Endothelial cell (in vitro differentiated cells): ENCODE data around the gene RASA1. TPM values are rescaled to one million over a fixed set of nuclear protein-coding genes. Genes with fewer than 3 reads are reported as not detected.

Experiments
- DNase-seq: peaks from one replicate; pipeline ENCODE4 v3.0.0; 2021; ENCODE audit warnings: low spot score
- H3K27ac Mint-ChIP-seq: one replicate; pipeline ENCODE4 v1.8.0; 2021; ENCODE audit warnings: mixed read lengths, inconsistent platforms; ENCODE audit not compliant: unreplicated experiment
- H3K27me3 Mint-ChIP-seq: one replicate; pipeline ENCODE4 v1.8.0; 2021; ENCODE audit warnings: mild to moderate bottlenecking, moderate library complexity, mixed read lengths, inconsistent platforms; ENCODE audit not compliant: unreplicated experiment
- H3K36me3 Mint-ChIP-seq: one replicate; pipeline ENCODE4 v1.8.0; 2021; ENCODE audit warnings: mild to moderate bottlenecking, low read depth, mixed read lengths, inconsistent platforms; ENCODE audit not compliant: unreplicated experiment
- H3K4me1 Mint-ChIP-seq: one replicate; pipeline ENCODE4 v1.8.0; 2021; ENCODE audit warnings: mild to moderate bottlenecking, mixed read lengths, inconsistent platforms; ENCODE audit not compliant: unreplicated experiment
- H3K4me3 Mint-ChIP-seq: one replicate; pipeline ENCODE4 v1.8.0; 2021; ENCODE audit warnings: mild to moderate bottlenecking, mixed read lengths, inconsistent platforms; ENCODE audit not compliant: unreplicated experiment
- H3K9me3 Mint-ChIP-seq: one replicate; pipeline ENCODE4 v1.8.0; 2021; ENCODE audit warnings: mixed read lengths, inconsistent platforms; ENCODE audit not compliant: unreplicated experiment
- total RNA-seq: library from RNA; stranded (reverse); fragmentation: NEBNext Ultra II Directional; extraction: Animal tissue kit (Norgen Biotek cat#: 25700); gene quantifications from one replicate; pipeline ENCODE4 v1.2.1, GENCODE V29; 2021; ENCODE audit not compliant: unreplicated experiment
- TF ChIP-seq, protein P1 (sequence below): fragments of 200-600 bp; sonication (generic); IDR thresholded peaks from one replicate; pipeline ENCODE4 v1.5.0; 2021; ENCODE audit warnings: antibody characterized with exemption; ENCODE audit not compliant: unreplicated experiment

Gene RASA1
- total RNA-seq, 1 donor from 2014 or later = 48.7 TPM

DNA sequence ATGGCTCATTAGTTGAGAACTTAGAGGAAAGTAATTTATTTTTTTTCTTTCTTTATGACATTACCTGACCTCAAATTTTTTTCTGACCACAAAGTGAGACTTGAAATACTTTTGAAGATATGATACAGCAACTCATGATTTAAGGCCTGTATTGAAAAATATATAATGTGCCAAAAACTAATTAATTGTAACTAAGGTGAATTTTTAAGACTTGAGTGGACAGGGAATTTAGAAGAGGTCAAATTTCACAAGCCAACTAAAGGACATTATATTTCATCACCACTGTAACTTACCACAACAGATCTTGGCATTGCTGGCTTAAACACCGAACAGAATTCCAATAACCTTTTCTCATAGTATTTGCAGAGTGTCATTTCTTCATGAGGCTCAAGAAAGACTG lies 143.2 kb downstream of the RASA1 start:
- TF ChIP-seq, protein P1, sequence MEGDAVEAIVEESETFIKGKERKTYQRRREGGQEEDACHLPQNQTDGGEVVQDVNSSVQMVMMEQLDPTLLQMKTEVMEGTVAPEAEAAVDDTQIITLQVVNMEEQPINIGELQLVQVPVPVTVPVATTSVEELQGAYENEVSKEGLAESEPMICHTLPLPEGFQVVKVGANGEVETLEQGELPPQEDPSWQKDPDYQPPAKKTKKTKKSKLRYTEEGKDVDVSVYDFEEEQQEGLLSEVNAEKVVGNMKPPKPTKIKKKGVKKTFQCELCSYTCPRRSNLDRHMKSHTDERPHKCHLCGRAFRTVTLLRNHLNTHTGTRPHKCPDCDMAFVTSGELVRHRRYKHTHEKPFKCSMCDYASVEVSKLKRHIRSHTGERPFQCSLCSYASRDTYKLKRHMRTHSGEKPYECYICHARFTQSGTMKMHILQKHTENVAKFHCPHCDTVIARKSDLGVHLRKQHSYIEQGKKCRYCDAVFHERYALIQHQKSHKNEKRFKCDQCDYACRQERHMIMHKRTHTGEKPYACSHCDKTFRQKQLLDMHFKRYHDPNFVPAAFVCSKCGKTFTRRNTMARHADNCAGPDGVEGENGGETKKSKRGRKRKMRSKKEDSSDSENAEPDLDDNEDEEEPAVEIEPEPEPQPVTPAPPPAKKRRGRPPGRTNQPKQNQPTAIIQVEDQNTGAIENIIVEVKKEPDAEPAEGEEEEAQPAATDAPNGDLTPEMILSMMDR = no peak
- peaks cover 37% of the 10 kb centered on the region for H3K36me3 Mint-ChIP-seq
- peak overlapping the region; percentile 74 for H3K27ac Mint-ChIP-seq
- peaks cover 40% of the 10 kb centered on the region for H3K4me1 Mint-ChIP-seq
- no peaks in the 10 kb centered on the region for H3K9me3 Mint-ChIP-seq
- DNase-seq = no peak
- H3K27me3 Mint-ChIP-seq = peaks cover 2% of the 10 kb centered on the region
- H3K4me3 Mint-ChIP-seq = peak overlapping the region; percentile 84

- H3K27ac Mint-ChIP-seq = peak overlapping the region; percentile 93
- peak overlapping the region; percentile 96 for H3K4me3 Mint-ChIP-seq
- peaks cover 2% of the 10 kb centered on the region for H3K27me3 Mint-ChIP-seq
- H3K4me1 Mint-ChIP-seq = peaks cover 35% of the 10 kb centered on the region
- TF ChIP-seq, protein P1 = no peak
- H3K9me3 Mint-ChIP-seq = no peaks in the 10 kb centered on the region
- no peak for DNase-seq
- peaks cover 32% of the 10 kb centered on the region for H3K36me3 Mint-ChIP-seq
Observed at GRCh38 chr5:87411586-87411972, 143.9 kb downstream of the RASA1 start.

GRCh38 chr5:87411973-87412629 lies 144.4 kb downstream of the RASA1 start:
- Mint-ChIP-seq H3K4me3 (peak overlapping the region; percentile 96), H3K9me3 (no peaks in the 10 kb centered on the region), H3K27me3 (peaks cover 2% of the 10 kb centered on the region), H3K27ac (peak overlapping the region; percentile 93), H3K4me1 (peaks cover 30% of the 10 kb centered on the region), H3K36me3 (peaks cover 27% of the 10 kb centered on the region)
- DNase-seq = peak; percentile 20
- TF ChIP-seq, protein P1 = no peak

GRCh38 chr5:87412630-87413342 lies 145.1 kb downstream of the RASA1 start, which contains the start of gene CCNH:
Gene CCNH, minus strand, starts transcription at chr5:87412930. Its CDS starts 136 bp downstream, at chr5:87412794.
- peak within 1 kb of the TSS; percentile 93 for H3K27ac Mint-ChIP-seq
- DNase-seq = peak; percentile 93
- peaks cover 20% of the 10 kb centered on the region for H3K36me3 Mint-ChIP-seq
- peaks cover 24% of the 10 kb centered on the region for H3K4me1 Mint-ChIP-seq
- H3K9me3 Mint-ChIP-seq = no peaks in the 10 kb centered on the region
- peak within 1 kb of the TSS; percentile 96 for H3K4me3 Mint-ChIP-seq
- TF ChIP-seq, protein P1 = no peak
- H3K27me3 Mint-ChIP-seq = peaks cover 2% of the 10 kb centered on the region

GRCh38 chr5:87413343-87413645 lies 145.6 kb downstream of the RASA1 start:
- H3K27me3 Mint-ChIP-seq = peaks cover 2% of the 10 kb centered on the region
- peak overlapping the region; percentile 64 for H3K27ac Mint-ChIP-seq
- peaks cover 23% of the 10 kb centered on the region for H3K4me1 Mint-ChIP-seq
- H3K4me3 Mint-ChIP-seq = peak overlapping the region; percentile 96
- TF ChIP-seq, protein P1 = no peak
- no peaks in the 10 kb centered on the region for H3K9me3 Mint-ChIP-seq
- H3K36me3 Mint-ChIP-seq = peaks cover 16% of the 10 kb centered on the region
- no peak for DNase-seq
